SK-N-SH (cell line): ENCODE data around the gene PPM1E. TPM values are rescaled to one million over a fixed set of nuclear protein-coding genes. Genes with fewer than 3 reads are reported as not detected.

Source experiments
- CTCF ChIA-PET: fragments of 300-600, 350-600 bp; formaldehyde crosslinking; extraction: SDS; loops from one replicate; lab custom pipeline; 2021; lab: Yijun Ruan, JAX
- POLR2A ChIA-PET: fragments of 350-600 bp; sonication (Branson Sonifier 250); formaldehyde crosslinking; extraction: SDS; loops from one replicate; lab custom pipeline; 2020; ENCODE audit warnings: antibody characterized with exemption, inconsistent platforms; lab: Yijun Ruan, JAX
- DNase-seq: peaks from one replicate; pipeline ENCODE4 v3.0.0; 2012
- H2AFZ ChIP-seq: fragments of 200-600 bp; sonication (generic); 2 replicates; pipeline ENCODE4 v1.8.1; 2016; ENCODE audit warnings: antibody characterized with exemption, mild to moderate bottlenecking, low read depth
- H3F3A ChIP-seq: fragments of 200-600 bp; sonication (generic); replicated peaks from 2 replicates; pipeline ENCODE3; 2016; ENCODE audit warnings: antibody characterized with exemption, mild to moderate bottlenecking; ENCODE audit not compliant: insufficient read depth
- H3K27ac ChIP-seq, 2 experiments: fragments of 200-500 bp in 1 of 2; fragments of 200-600 bp in 1 of 2; sonication (Bioruptor generic) in 1 of 2; sonication (generic), shearing (Covaris generic) in 1 of 2; 2 replicates each; pipeline versions ENCODE4 v1.5.1 to v1.6.1; 2014 to 2016; ENCODE audit warnings: low read depth in 2 of 2, inconsistent platforms in 1 of 2, low read length in 1 of 2, mild to moderate bottlenecking in 1 of 2, mixed read lengths in 1 of 2
- H3K27me3 ChIP-seq: fragments of 200-600 bp; sonication (generic), shearing (Covaris generic); 2 replicates; pipeline ENCODE4 v1.6.1; 2016; ENCODE audit warnings: mixed run types; ENCODE audit not compliant: insufficient read depth
- H3K36me3 ChIP-seq, 2 experiments: fragments of 200-500 bp in 1 of 2; fragments of 200-600 bp in 1 of 2; sonication (Bioruptor generic) in 1 of 2; sonication (generic) in 1 of 2; replicated peaks in 1 of 2; 2 replicates each; pipeline versions ENCODE3 to v1.5.1; 2014 to 2016; ENCODE audit warnings: low read length in 1 of 2, mild to moderate bottlenecking in 1 of 2; ENCODE audit not compliant: insufficient read depth in 2 of 2, control insufficient read depth in 1 of 2
- H3K4me1 ChIP-seq, 2 experiments: fragments of 200-500 bp in 1 of 2; fragments of 200-600 bp in 1 of 2; sonication (Bioruptor generic) in 1 of 2; sonication (generic), shearing (Covaris generic) in 1 of 2; 2 replicates each; pipeline versions ENCODE4 v1.5.1 to v1.6.1; 2014 to 2016; ENCODE audit warnings: low read depth in 1 of 2, low read length in 1 of 2, mixed run types in 1 of 2; ENCODE audit not compliant: insufficient read depth in 2 of 2, control insufficient read depth in 1 of 2
- H3K4me2 ChIP-seq: fragments of 200-600 bp; sonication (generic), shearing (Covaris generic); 2 replicates; pipeline ENCODE4 v1.6.1; 2017; ENCODE audit warnings: mixed run types
- H3K4me3 ChIP-seq, 2 experiments: fragments of 200-500 bp in 1 of 2; fragments of 200-600 bp in 1 of 2; sonication (Bioruptor generic) in 1 of 2; sonication (generic), shearing (Covaris generic) in 1 of 2; 2 replicates each; pipeline versions ENCODE4 v1.5.1 to v1.8.1; 2014 to 2016; ENCODE audit warnings: low read depth in 2 of 2, inconsistent platforms in 1 of 2, low read length in 1 of 2, mild to moderate bottlenecking in 1 of 2, mixed read lengths in 1 of 2, moderate library complexity in 1 of 2
- H3K79me2 ChIP-seq: fragments of 200-600 bp; sonication (generic); 2 replicates; pipeline ENCODE4 v1.8.1; 2017; ENCODE audit warnings: mild to moderate bottlenecking; ENCODE audit not compliant: insufficient read depth
- H3K9ac ChIP-seq: fragments of 200-600 bp; sonication (generic); 2 replicates; pipeline ENCODE4 v1.6.1; 2017; ENCODE audit warnings: mixed run types
- H3K9me2 ChIP-seq: fragments of 200-600 bp; sonication (generic); 2 replicates; pipeline ENCODE4 v1.6.1; 2017; ENCODE audit warnings: mixed run types
- H3K9me3 ChIP-seq: fragments of 200-600 bp; sonication (generic); 2 replicates; pipeline ENCODE4 v1.6.1; 2017; ENCODE audit warnings: mixed run types, mild to moderate bottlenecking, moderate library complexity
- H4K20me1 ChIP-seq: fragments of 200-600 bp; sonication (generic); 2 replicates; pipeline ENCODE4 v1.6.1; 2017; ENCODE audit warnings: mild to moderate bottlenecking, mixed run types; ENCODE audit not compliant: insufficient read depth
- CHD2 ChIP-seq: fragments of 150-350 bp; IDR thresholded peaks from 2 replicates; pipeline ENCODE4 v1.6.1; 2018; ENCODE audit warnings: low read length; ENCODE audit not compliant: partially characterized antibody
- ELF1 ChIP-seq: IDR thresholded peaks from 2 replicates; pipeline ENCODE4 v1.4.0; 2012
- EP300 ChIP-seq, 2 experiments: IDR thresholded peaks; 2 replicates each; pipeline versions ENCODE4 v1.4.0 to v1.6.1; 2012; ENCODE audit warnings: borderline replicate concordance in 1 of 2, low read depth in 1 of 2, low read length in 1 of 2
- FOSL2 ChIP-seq: IDR thresholded peaks from 2 replicates; pipeline ENCODE4 v1.4.0; 2012; ENCODE audit warnings: low read depth, mild to moderate bottlenecking, moderate library complexity, borderline replicate concordance
- FOXJ3 ChIP-seq: sonication (generic); formaldehyde crosslinking; IDR thresholded peaks from 2 replicates; pipeline ENCODE4 v1.5.1; 2020; ENCODE audit warnings: mild to moderate bottlenecking, missing genetic modification reagents
- FOXM1 ChIP-seq: IDR thresholded peaks from 2 replicates; pipeline ENCODE4 v1.4.0; 2012; ENCODE audit warnings: low read depth, mild to moderate bottlenecking
- IRF3 ChIP-seq: fragments of 150-350 bp; IDR thresholded peaks from 2 replicates; pipeline ENCODE4 v1.6.1; 2016; ENCODE audit warnings: mild to moderate bottlenecking, low read depth, low read length
- MEF2A ChIP-seq: IDR thresholded peaks from 2 replicates; pipeline ENCODE4 v1.4.0; 2012; ENCODE audit warnings: low read depth, borderline replicate concordance
- NRF1 ChIP-seq: IDR thresholded peaks from 2 replicates; pipeline ENCODE4 v1.6.1; 2012; ENCODE audit warnings: low read depth, mild to moderate bottlenecking, low read length
- PBX3 ChIP-seq: IDR thresholded peaks from 2 replicates; pipeline ENCODE4; 2012
- POLR2AphosphoS5 ChIP-seq: IDR thresholded peaks from 2 replicates; pipeline ENCODE4 v1.6.1; 2012; ENCODE audit warnings: low read depth, low read length
- RAD21 ChIP-seq: IDR thresholded peaks from 2 replicates; pipeline ENCODE4 v1.6.1; 2012; ENCODE audit warnings: mild to moderate bottlenecking, low read length
- RCOR1 ChIP-seq: fragments of 150-350 bp; IDR thresholded peaks from 2 replicates; pipeline ENCODE4 v1.6.1; 2017; ENCODE audit warnings: antibody characterized with exemption, low read length
- SIN3A ChIP-seq: IDR thresholded peaks from 2 replicates; pipeline ENCODE4 v1.6.1; 2012; ENCODE audit warnings: low read depth, mild to moderate bottlenecking, low read length, moderate library complexity, borderline replicate concordance
- TCF12 ChIP-seq: IDR thresholded peaks from 2 replicates; pipeline ENCODE4 v1.4.0; 2012
- USF1 ChIP-seq: IDR thresholded peaks from 2 replicates; pipeline ENCODE4 v1.4.0; 2012; ENCODE audit warnings: low read depth, borderline replicate concordance
- YY1 ChIP-seq: IDR thresholded peaks from 2 replicates; pipeline ENCODE4 v1.4.0; 2012; ENCODE audit warnings: low read depth, mild to moderate bottlenecking
- ZBTB33 ChIP-seq: IDR thresholded peaks from 2 replicates; pipeline ENCODE4 v1.4.0; 2012; ENCODE audit warnings: low read depth, borderline replicate concordance
- WGBS: methylation state at CpG from one replicate; pipeline ENCODE4 v1.1.6; 2017; ENCODE audit warnings: low lambda C conversion rate; 5-methylcytosine and 5-hydroxymethylcytosine counted together
- polyA plus RNA-seq, 3 experiments: library from polyadenylated mRNA; depleted of rRNA; stranded (reverse); fragments of >200 nt; gene quantifications; 2 replicates each; pipeline ENCODE4 v1.2.3, GENCODE V29; 2012

The PPM1E gene
- polyA plus RNA-seq, 1 of the 3 experiments (the other 2 are of a cell fraction) = 0.08 TPM

- H4K20me1 ChIP-seq = no peaks in the 10 kb centered on the region
- H2AFZ ChIP-seq = no peak overlapping the region
- no peaks in the 10 kb centered on the region for H3K27me3 ChIP-seq
- CTCF ChIA-PET = interaction anchor here (1.0 kb wide), 1 partner anchor 24 kb away, joined by 3 read pairs; no protein-coding TSS in a partner anchor
- TF ChIP-seq ELF1 = no peak
- H3K9ac ChIP-seq = no peak overlapping the region
- no peaks in the 10 kb centered on the region for H3K9me2 ChIP-seq
- no peaks in the 10 kb centered on the region for H3F3A ChIP-seq
- no peak overlapping the region for H3K4me2 ChIP-seq
- no peak overlapping the region for H3K27ac ChIP-seq
- no peak for DNase-seq
- POLR2A ChIA-PET = no interaction called here
- H3K79me2 ChIP-seq = no peaks in the 10 kb centered on the region
- no peaks in the 10 kb centered on the region for H3K4me1 ChIP-seq
- H3K36me3 ChIP-seq = no peaks in the 10 kb centered on the region
- 45% methylated on average over 6 of the region's 6 CpGs for WGBS
- H3K4me3 ChIP-seq = no peak overlapping the region
- no peaks in the 10 kb centered on the region for H3K9me3 ChIP-seq
Measured at GRCh38 chr17:58865301-58865700, 109.6 kb downstream of the PPM1E start.

GRCh38 chr17:58870747-58871146, 115.1 kb downstream of the PPM1E start:
- H3K79me2 ChIP-seq = no peaks in the 10 kb centered on the region
- H3K27ac ChIP-seq = no peak overlapping the region
- no peak overlapping the region for H3K4me2 ChIP-seq
- no peaks in the 10 kb centered on the region for H3K9me2 ChIP-seq
- no peaks in the 10 kb centered on the region for H3K4me1 ChIP-seq
- no peaks in the 10 kb centered on the region for H3K9me3 ChIP-seq
- H4K20me1 ChIP-seq = no peaks in the 10 kb centered on the region
- ChIA-PET POLR2A (interaction anchor here (0.6 to 1.1 kb wide), 2 partner anchors 10 to 77 kb away, joined by 3 read pairs; no protein-coding TSS in a partner anchor), CTCF (interaction anchor here (1.5 kb wide), 1 partner anchor 160 kb away, joined by 5 read pairs; no protein-coding TSS in a partner anchor)
- no peak for DNase-seq
- H3K27me3 ChIP-seq = no peaks in the 10 kb centered on the region
- no peaks in the 10 kb centered on the region for H3K36me3 ChIP-seq
- no peaks in the 10 kb centered on the region for H3F3A ChIP-seq
- no peak overlapping the region for H3K9ac ChIP-seq
- H2AFZ ChIP-seq = no peak overlapping the region
- no peak overlapping the region for H3K4me3 ChIP-seq
- TF ChIP-seq RCOR1 (no peak), POLR2AphosphoS5 (no peak), CHD2 (no peak), ZBTB33 (no peak), SIN3A (no peak), FOSL2 (no peak), IRF3 (no peak), YY1 (no peak), MEF2A (no peak), USF1 (no peak), RAD21 (no peak), FOXM1 (no peak), PBX3 (no peak), NRF1 (no peak), TCF12 (no peak), FOXJ3 (CRISPR knock-in tag) (no peak), EP300 (IDR thresholded peaks at IDR 0.05; ENCODE audit: borderline replicate concordance in 1 of 2, low read depth in 1 of 2, low read length in 1 of 2) (no peak)
- WGBS = 65% methylated on average over 4 of the region's 4 CpGs
